Body of pancreas (tissue), 4 donors: Measurements from ENCODE around the gene ARL14EPL.

ENCODE experiments used
- CTCF ChIP-seq, 7 experiments: fragments of 450-650 bp in 4 of 7; fragments of 200-600 bp in 3 of 7; sonication (generic) in 3 of 7; IDR thresholded peaks; one replicate each; pipeline ENCODE4 v1.5.1; 2016 to 2019; ENCODE audit warnings: antibody characterized with exemption in 7 of 7
- POLR2A ChIP-seq, 3 donors: fragments of 450-650 bp; IDR thresholded peaks; one replicate each; pipeline ENCODE4 v1.6.1; 2016; ENCODE audit warnings: antibody characterized with exemption in 3 of 3, mild to moderate bottlenecking in 2 of 3

- TF ChIP-seq CTCF (IDR thresholded peaks at IDR 0.05) (no peak), POLR2A (IDR thresholded peaks at IDR 0.05) (no peak)
Measured at GRCh38 chr5:116044073-116044472, 11.8 kb downstream of the ARL14EPL start.
